22Rv1 (cell line): ENCODE data around the gene COLQ.

Experiments
- CTCF ChIP-seq: fragments of 450-650 bp; IDR thresholded peaks from 2 replicates; pipeline ENCODE4 v1.5.1; 2017; ENCODE audit warnings: mild to moderate bottlenecking
- ZFX ChIP-seq: fragments of 450-650 bp; IDR thresholded peaks from 2 replicates; pipeline ENCODE4 v1.6.1; 2017; ENCODE audit warnings: antibody characterized with exemption, borderline replicate concordance

- TF ChIP-seq CTCF (no peak), ZFX (no peak)
Observed at GRCh38 chr3:15470849-15471248, 50.7 kb downstream of the COLQ start.
